Mesenchymal stem cell (in vitro differentiated cells and primary cell): ENCODE results near the gene SLC12A4.

Source experiments
- DNase-seq: peaks from one replicate; pipeline ENCODE4 v3.0.0-alpha.2; 2013
- H2AFZ ChIP-seq: one replicate; pipeline ENCODE4 v1.6.1; 2013; ENCODE audit warnings: low read depth, mild to moderate bottlenecking, control low read depth, inconsistent platforms, low read length, moderate library complexity
- H2AK5ac ChIP-seq: 2 replicates; pipeline ENCODE4 v1.6.1; 2013; ENCODE audit warnings: low read length, moderate library complexity, mild to moderate bottlenecking, inconsistent platforms; ENCODE audit not compliant: severe bottlenecking
- H2BK120ac ChIP-seq: one replicate; pipeline ENCODE4 v1.6.1; 2013; ENCODE audit warnings: low read depth, mild to moderate bottlenecking, inconsistent platforms, low read length, moderate library complexity
- H2BK12ac ChIP-seq, 2 experiments: one replicate each; pipeline ENCODE4 v1.6.1; 2013; ENCODE audit warnings: inconsistent platforms in 2 of 2, low read length in 2 of 2, mild to moderate bottlenecking in 2 of 2, moderate library complexity in 2 of 2, control low read depth in 1 of 2
- H2BK15ac ChIP-seq: one replicate; pipeline ENCODE4 v1.6.1; 2013; ENCODE audit warnings: mild to moderate bottlenecking, low read depth, inconsistent platforms; ENCODE audit not compliant: poor library complexity, severe bottlenecking
- H2BK5ac ChIP-seq: 2 replicates; pipeline ENCODE4 v1.6.1; 2013; ENCODE audit warnings: low read depth, mild to moderate bottlenecking, low read length, control low read depth, inconsistent platforms; ENCODE audit not compliant: poor library complexity, severe bottlenecking
- H3K14ac ChIP-seq, 2 experiments: one replicate each; pipeline ENCODE4 v1.6.1; 2013; ENCODE audit warnings: inconsistent platforms in 2 of 2, low read length in 2 of 2, control low read depth in 1 of 2, mild to moderate bottlenecking in 1 of 2, moderate library complexity in 1 of 2
- H3K18ac ChIP-seq, 2 experiments: one replicate each; pipeline ENCODE4 v1.6.1; 2013; ENCODE audit warnings: inconsistent platforms in 2 of 2, low read length in 2 of 2, control low read depth in 1 of 2, low read depth in 1 of 2, mild to moderate bottlenecking in 1 of 2
- H3K23ac ChIP-seq, 2 experiments: one replicate each; pipeline ENCODE4 v1.6.1; 2013; ENCODE audit warnings: inconsistent platforms in 2 of 2, low read length in 2 of 2, mild to moderate bottlenecking in 2 of 2, moderate library complexity in 2 of 2, control low read depth in 1 of 2
- H3K27ac ChIP-seq: 2 replicates; pipeline ENCODE4 v1.5.1; 2013; ENCODE audit warnings: mild to moderate bottlenecking, moderate library complexity, low read length, control low read depth, inconsistent platforms; ENCODE audit not compliant: poor library complexity, severe bottlenecking
- H3K27me3 ChIP-seq, 2 experiments: 2 replicates each; pipeline versions ENCODE4 v1.6.1 to v1.7.0; 2013; ENCODE audit warnings: low read length in 2 of 2, mild to moderate bottlenecking in 2 of 2, moderate library complexity in 2 of 2, control low read depth in 1 of 2, inconsistent platforms in 1 of 2; ENCODE audit not compliant: control insufficient read depth in 1 of 2, insufficient read depth in 1 of 2
- H3K36me3 ChIP-seq, 2 experiments: 2 replicates each; pipeline versions ENCODE4 v1.6.1 to v1.7.0; 2013; ENCODE audit warnings: low read length in 2 of 2, control low read depth in 1 of 2, inconsistent platforms in 1 of 2, low read depth in 1 of 2, mild to moderate bottlenecking in 1 of 2; ENCODE audit not compliant: insufficient read depth in 2 of 2, control insufficient read depth in 1 of 2
- H3K4ac ChIP-seq, 2 experiments: one replicate each; pipeline ENCODE4 v1.6.1; 2013; ENCODE audit warnings: inconsistent platforms in 2 of 2, low read length in 2 of 2, mild to moderate bottlenecking in 2 of 2, moderate library complexity in 2 of 2, control low read depth in 1 of 2, low read depth in 1 of 2
- H3K4me1 ChIP-seq: 2 replicates; pipeline ENCODE4 v1.6.1; 2013; ENCODE audit warnings: low read depth, low read length, control low read depth; ENCODE audit not compliant: control insufficient read depth, insufficient read depth
- H3K4me2 ChIP-seq: 2 replicates; pipeline ENCODE4 v1.6.1; 2013; ENCODE audit warnings: low read length, mild to moderate bottlenecking, inconsistent platforms; ENCODE audit not compliant: poor library complexity, severe bottlenecking
- H3K4me3 ChIP-seq, 2 experiments: 2 replicates each; pipeline versions ENCODE4 v1.5.1 to v1.7.0; 2013; ENCODE audit warnings: low read length in 2 of 2, mild to moderate bottlenecking in 2 of 2, control low read depth in 1 of 2, low read depth in 1 of 2; ENCODE audit not compliant: insufficient read depth in 1 of 2
- H3K79me1 ChIP-seq: replicated peaks from 2 replicates; pipeline ENCODE4 v1.6.1; 2013; ENCODE audit warnings: mild to moderate bottlenecking, control low read depth, low read length, inconsistent platforms; ENCODE audit not compliant: poor library complexity, severe bottlenecking
- H3K9ac ChIP-seq: 2 replicates; pipeline ENCODE4 v1.7.0; 2013; ENCODE audit warnings: mild to moderate bottlenecking, low read length, moderate library complexity
- H3K9me3 ChIP-seq: 2 replicates; pipeline ENCODE4 v1.7.0; 2013; ENCODE audit warnings: mild to moderate bottlenecking, low read length; ENCODE audit not compliant: control insufficient read depth
- H4K8ac ChIP-seq: one replicate; pipeline ENCODE4 v1.6.1; 2013; ENCODE audit warnings: inconsistent platforms, mild to moderate bottlenecking, low read length, moderate library complexity
- H4K91ac ChIP-seq: one replicate; pipeline ENCODE4 v1.6.1; 2013; ENCODE audit warnings: mild to moderate bottlenecking, low read length, inconsistent platforms
- WGBS: methylation state at CpG from one replicate; pipeline ENCODE4 v1.1.7; 2013; ENCODE audit warnings: mixed read lengths; 5-methylcytosine and 5-hydroxymethylcytosine counted together

Gene SLC12A4

GRCh38 chr16:67992661-67993206 is 24.3 kb upstream of the SLC12A4 start:
- H2BK120ac ChIP-seq: no peak overlapping the region
- H2BK12ac ChIP-seq: no peak overlapping the region
- no peak overlapping the region for H3K27ac ChIP-seq

GRCh38 chr16:67990018-67990386 is 21.6 kb upstream of the SLC12A4 start:
- no peak overlapping the region for H2BK120ac ChIP-seq
- no peak overlapping the region for H2BK5ac ChIP-seq
- DNase-seq: no peak
- no peak overlapping the region for H2AFZ ChIP-seq
- H3K9me3 ChIP-seq: no peaks in the 10 kb centered on the region
- no peak overlapping the region for H2BK15ac ChIP-seq
- 82% methylated on average over 6 of the region's 6 CpGs for WGBS
- H3K27me3 ChIP-seq: peaks cover 0 to 16% of the 10 kb centered on the region in 2 experiments
- H3K18ac ChIP-seq: no peak overlapping the region
- H2AK5ac ChIP-seq: no peak overlapping the region
- no peak overlapping the region for H3K4me3 ChIP-seq
- no peak overlapping the region for H3K9ac ChIP-seq
- H3K27ac ChIP-seq: no peak overlapping the region
- no peaks in the 10 kb centered on the region for H3K36me3 ChIP-seq
- no peak overlapping the region for H3K14ac ChIP-seq
- no peak overlapping the region for H3K4ac ChIP-seq
- H4K91ac ChIP-seq: no peak overlapping the region
- no peak overlapping the region for H3K23ac ChIP-seq
- no peak overlapping the region for H2BK12ac ChIP-seq
- H4K8ac ChIP-seq: no peak overlapping the region
- H3K4me1 ChIP-seq: peaks cover 7% of the 10 kb centered on the region
- H3K4me2 ChIP-seq: no peak overlapping the region
- no peaks in the 10 kb centered on the region for H3K79me1 ChIP-seq

More at GRCh38 chr16:67992661-67993206, 24.3 kb upstream of the SLC12A4 start:
- H3K4me2 ChIP-seq: no peak overlapping the region
- peaks cover 7% of the 10 kb centered on the region for H3K4me1 ChIP-seq
- no peaks in the 10 kb centered on the region for H3K36me3 ChIP-seq
- H4K8ac ChIP-seq: no peak overlapping the region
- no peak overlapping the region for H2AFZ ChIP-seq
- H3K27me3 ChIP-seq: peaks cover 0 to 16% of the 10 kb centered on the region in 2 experiments
- H3K14ac ChIP-seq: no peak overlapping the region
- H3K79me1 ChIP-seq: no peaks in the 10 kb centered on the region
- WGBS: 78% methylated on average over 20 of the region's 20 CpGs
- peak overlapping the region; percentile 52 for H4K91ac ChIP-seq
- H3K18ac ChIP-seq: no peak overlapping the region
- no peak overlapping the region for H2AK5ac ChIP-seq
- no peak overlapping the region for H3K23ac ChIP-seq
- peak overlapping the region; percentile 81 for H3K9ac ChIP-seq
- H3K4me3 ChIP-seq: no peak overlapping the region
- H2BK5ac ChIP-seq: no peak overlapping the region
- H3K4ac ChIP-seq: peak overlapping the region in 1 of 2 experiments; percentile 29
- peak overlapping the region; percentile 60 for H2BK15ac ChIP-seq
- no peaks in the 10 kb centered on the region for H3K9me3 ChIP-seq
- DNase-seq: no peak

GRCh38 chr16:67989322-67990017 is 21.0 kb upstream of the SLC12A4 start:
- Histone ChIP-seq H2BK5ac (no peak overlapping the region), H2BK12ac (no peak overlapping the region), H2AFZ (no peak overlapping the region), H4K8ac (no peak overlapping the region), H3K14ac (no peak overlapping the region), H3K27ac (no peak overlapping the region), H3K79me1 (no peaks in the 10 kb centered on the region), H2BK15ac (no peak overlapping the region), H3K4ac (no peak overlapping the region), H3K18ac (no peak overlapping the region), H3K4me1 (peaks cover 9% of the 10 kb centered on the region), H3K4me2 (no peak overlapping the region), H3K27me3 (peaks cover 0 to 16% of the 10 kb centered on the region in 2 experiments), H3K9ac (no peak overlapping the region), H4K91ac (no peak overlapping the region), H2AK5ac (no peak overlapping the region), H3K4me3 (no peak overlapping the region), H3K23ac (no peak overlapping the region), H2BK120ac (no peak overlapping the region), H3K36me3 (no peaks in the 10 kb centered on the region), H3K9me3 (no peaks in the 10 kb centered on the region)
- DNase-seq: no peak
- 85% methylated on average over 8 of the region's 8 CpGs for WGBS

- no peak overlapping the region for H2BK120ac ChIP-seq
- no peak overlapping the region for H3K23ac ChIP-seq
- peaks cover 9% of the 10 kb centered on the region for H3K4me1 ChIP-seq
- H2BK15ac ChIP-seq: no peak overlapping the region
- no peak overlapping the region for H3K14ac ChIP-seq
- H2BK5ac ChIP-seq: no peak overlapping the region
- WGBS: 81% methylated on average over 3 of the region's 3 CpGs
- H3K27me3 ChIP-seq: peaks cover 0 to 16% of the 10 kb centered on the region in 2 experiments
- no peaks in the 10 kb centered on the region for H3K36me3 ChIP-seq
- no peaks in the 10 kb centered on the region for H3K9me3 ChIP-seq
- no peak overlapping the region for H2AK5ac ChIP-seq
- H3K79me1 ChIP-seq: no peaks in the 10 kb centered on the region
- H3K4me3 ChIP-seq: no peak overlapping the region
- no peak overlapping the region for H3K4ac ChIP-seq
- no peak overlapping the region for H3K4me2 ChIP-seq
- H3K18ac ChIP-seq: no peak overlapping the region
- H3K9ac ChIP-seq: no peak overlapping the region
- H2BK12ac ChIP-seq: no peak overlapping the region
- H4K91ac ChIP-seq: no peak overlapping the region
- no peak for DNase-seq
- H4K8ac ChIP-seq: no peak overlapping the region
- no peak overlapping the region for H2AFZ ChIP-seq
- H3K27ac ChIP-seq: no peak overlapping the region
Measured at GRCh38 chr16:67988675-67989074, 20.2 kb upstream of the SLC12A4 start.
